ENCODE measurements around the gene SNRNP70. TPM values are rescaled to one million over a fixed set of nuclear protein-coding genes. Genes with fewer than 3 reads are reported as not detected.
"Not testable (repeated sequence)": the region's sequence is repeated elsewhere in the genome, so short reads cannot be mapped to it uniquely, and the experiment has no call there.

Gene SNRNP70
- total RNA-seq, 1 donor from 2014 or later, result 203 TPM

- no peak for DNase-seq (ENCODE audit: low spot score)
- Mint-ChIP-seq H3K4me1 (ENCODE audit: unreplicated experiment) (peaks cover 3% of the 10 kb centered on the region), H3K9me3 (ENCODE audit: unreplicated experiment) (no peaks in the 10 kb centered on the region), H3K36me3 (ENCODE audit: low read depth, unreplicated experiment) (peaks cover 22% of the 10 kb centered on the region), H3K27me3 (ENCODE audit: unreplicated experiment) (peaks cover 20% of the 10 kb centered on the region), H3K4me3 (ENCODE audit: unreplicated experiment) (no peak overlapping the region), H3K27ac (ENCODE audit: unreplicated experiment) (no peak overlapping the region)
- no peak for TF ChIP-seq CTCF (IDR thresholded peaks at IDR 0.05; ENCODE audit: unreplicated experiment)
Measured at GRCh38 chr19:49071860-49072547, 13.2 kb upstream of the SNRNP70 start.

DNA sequence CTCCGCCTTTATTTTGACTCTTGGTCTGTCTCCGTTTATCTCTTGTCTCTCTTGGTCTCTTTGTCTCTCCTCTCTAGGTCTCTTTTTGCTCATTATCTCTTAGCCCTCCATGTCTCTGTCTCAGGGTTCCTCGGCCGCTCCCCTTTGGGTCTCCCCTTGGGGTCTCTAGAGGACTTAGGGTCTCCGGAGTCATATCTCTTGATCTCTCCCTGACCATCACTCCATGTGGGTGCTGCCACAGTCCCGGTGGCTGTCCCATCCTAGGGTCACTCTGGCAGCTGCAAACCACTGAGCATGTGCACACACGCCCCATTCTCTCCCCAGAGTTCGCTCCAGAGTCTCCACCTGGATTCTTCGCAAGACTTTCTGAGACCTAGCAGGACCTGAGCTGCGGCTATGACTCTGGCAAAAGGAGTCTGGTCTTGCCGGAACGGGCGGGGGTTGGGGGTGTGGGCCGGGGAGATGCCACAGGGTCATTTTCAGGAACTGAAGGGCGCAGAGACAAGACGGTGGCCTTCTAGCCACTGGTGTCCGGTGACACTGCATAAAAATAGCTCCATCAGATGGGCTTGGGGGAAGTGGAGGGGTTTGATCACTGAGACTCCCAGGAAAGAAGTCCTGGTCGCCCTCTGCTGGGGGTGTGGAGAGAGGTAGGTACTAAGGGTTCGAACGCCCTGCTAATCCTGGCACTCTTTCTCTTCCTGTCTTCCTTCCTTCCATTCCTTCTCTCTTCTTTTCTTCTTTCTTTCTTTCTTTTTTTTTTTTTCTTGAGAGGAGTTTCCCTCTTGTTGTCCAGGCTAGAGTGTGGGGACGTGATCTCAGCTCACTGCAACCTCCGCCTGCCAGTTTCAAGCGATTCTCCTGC lies 11.5 kb upstream of the SNRNP70 start:
- H3K4me1 Mint-ChIP-seq (ENCODE audit: unreplicated experiment), result peaks cover 3% of the 10 kb centered on the region
- no peaks in the 10 kb centered on the region for H3K9me3 Mint-ChIP-seq (ENCODE audit: unreplicated experiment)
- peak overlapping the region; percentile 0 for H3K4me3 Mint-ChIP-seq (ENCODE audit: unreplicated experiment)
- no peak for DNase-seq (ENCODE audit: low spot score)
- TF ChIP-seq CTCF (IDR thresholded peaks at IDR 0.05; ENCODE audit: unreplicated experiment), result no peak
- no peak overlapping the region for H3K27ac Mint-ChIP-seq (ENCODE audit: unreplicated experiment)
- peaks cover 20% of the 10 kb centered on the region for H3K27me3 Mint-ChIP-seq (ENCODE audit: unreplicated experiment)
- H3K36me3 Mint-ChIP-seq (ENCODE audit: low read depth, unreplicated experiment), result peaks cover 22% of the 10 kb centered on the region

- H3K27ac Mint-ChIP-seq (ENCODE audit: unreplicated experiment); H3K4me3 Mint-ChIP-seq (ENCODE audit: unreplicated experiment); H3K4me1 Mint-ChIP-seq (ENCODE audit: unreplicated experiment); H3K9me3 Mint-ChIP-seq (ENCODE audit: unreplicated experiment): not testable (repeated sequence)
- TF ChIP-seq CTCF (IDR thresholded peaks at IDR 0.05; ENCODE audit: unreplicated experiment), result peak; percentile 36
- peak; percentile 58 for DNase-seq (ENCODE audit: low spot score)
- Mint-ChIP-seq H3K27me3 (ENCODE audit: unreplicated experiment) (peaks cover 16% of the 10 kb centered on the region), H3K36me3 (ENCODE audit: low read depth, unreplicated experiment) (peaks cover 14% of the 10 kb centered on the region)
Measured at GRCh38 chr19:49074869-49075268, 10.4 kb upstream of the SNRNP70 start.

DNA sequence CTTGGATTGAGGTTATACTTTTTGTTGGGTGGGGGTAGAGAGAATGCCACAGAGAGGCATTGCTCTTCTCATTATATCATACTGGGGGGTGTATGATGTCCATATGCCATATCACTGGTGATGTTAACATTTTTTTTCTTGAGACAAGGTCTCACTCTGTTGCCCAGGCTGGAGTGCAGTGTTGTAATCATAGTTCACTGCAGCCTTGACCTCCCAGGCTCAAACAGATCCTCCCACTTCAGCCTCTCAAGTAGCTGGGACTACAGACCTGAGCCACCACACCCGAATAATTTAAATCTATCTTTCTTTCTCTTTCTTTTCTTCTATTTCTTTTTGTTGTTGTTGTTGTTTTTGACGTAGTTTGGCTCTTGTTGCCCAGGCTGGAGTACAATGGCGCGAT lies 4.9 kb upstream of the SNRNP70 start:
- TF ChIP-seq CTCF (IDR thresholded peaks at IDR 0.05; ENCODE audit: unreplicated experiment), result no peak
- Mint-ChIP-seq H3K27ac (ENCODE audit: unreplicated experiment) (peak overlapping the region; percentile 76), H3K4me1 (ENCODE audit: unreplicated experiment) (peaks cover 5% of the 10 kb centered on the region), H3K36me3 (ENCODE audit: low read depth, unreplicated experiment) (peaks cover 3% of the 10 kb centered on the region), H3K27me3 (ENCODE audit: unreplicated experiment) (peaks cover 8% of the 10 kb centered on the region), H3K9me3 (ENCODE audit: unreplicated experiment) (no peaks in the 10 kb centered on the region), H3K4me3 (ENCODE audit: unreplicated experiment) (no peak overlapping the region)
- no peak for DNase-seq (ENCODE audit: low spot score)

- peaks cover 8% of the 10 kb centered on the region for H3K36me3 Mint-ChIP-seq (ENCODE audit: low read depth, unreplicated experiment)
- H3K9me3 Mint-ChIP-seq (ENCODE audit: unreplicated experiment), result no peaks in the 10 kb centered on the region
- no peak for TF ChIP-seq CTCF (IDR thresholded peaks at IDR 0.05; ENCODE audit: unreplicated experiment)
- H3K27me3 Mint-ChIP-seq (ENCODE audit: unreplicated experiment), result peaks cover 11% of the 10 kb centered on the region
- no peak overlapping the region for H3K4me3 Mint-ChIP-seq (ENCODE audit: unreplicated experiment)
- DNase-seq (ENCODE audit: low spot score), result no peak
- H3K27ac Mint-ChIP-seq (ENCODE audit: unreplicated experiment), result no peak overlapping the region
- peaks cover 10% of the 10 kb centered on the region for H3K4me1 Mint-ChIP-seq (ENCODE audit: unreplicated experiment)
Measured at GRCh38 chr19:49081273-49081672, 4.0 kb upstream of the SNRNP70 start.

All from endothelial cell (in vitro differentiated cells).